ENCODE measurements around the gene NSD1.
"Not testable (repeated sequence)": the region's sequence is repeated elsewhere in the genome, so short reads cannot be mapped to it uniquely, and the experiment has no call there.

Gene NSD1

DNA sequence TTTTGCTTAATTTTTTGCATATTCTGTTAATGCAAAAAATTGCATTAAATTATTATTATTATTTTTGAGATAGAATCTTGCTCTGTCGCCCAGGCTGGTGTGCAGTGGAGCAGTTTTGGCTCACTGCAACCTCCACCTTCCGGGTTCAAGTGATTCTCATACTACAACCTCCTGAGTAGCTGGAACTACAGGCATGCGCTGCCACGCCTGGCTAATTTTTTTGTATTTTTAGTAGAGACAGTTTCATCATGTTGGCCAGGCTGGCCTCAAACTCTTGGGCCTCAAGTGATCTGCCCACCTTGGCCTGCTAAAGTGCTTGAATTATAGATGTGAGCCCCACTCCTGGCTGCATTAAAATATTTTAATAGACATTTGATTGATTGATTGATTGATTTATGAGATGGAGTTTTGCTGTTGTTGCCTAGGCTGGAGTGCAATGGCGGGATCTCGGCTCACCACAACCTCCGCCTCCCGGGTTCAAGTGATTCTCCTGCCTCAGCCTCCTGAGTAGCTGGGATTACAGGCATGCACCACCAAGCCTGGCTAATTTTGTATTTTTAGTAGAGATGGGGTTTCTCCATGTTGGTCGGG, 44.4 kb downstream of the NSD1 start:
- DNase-seq = not testable (repeated sequence)

DNA sequence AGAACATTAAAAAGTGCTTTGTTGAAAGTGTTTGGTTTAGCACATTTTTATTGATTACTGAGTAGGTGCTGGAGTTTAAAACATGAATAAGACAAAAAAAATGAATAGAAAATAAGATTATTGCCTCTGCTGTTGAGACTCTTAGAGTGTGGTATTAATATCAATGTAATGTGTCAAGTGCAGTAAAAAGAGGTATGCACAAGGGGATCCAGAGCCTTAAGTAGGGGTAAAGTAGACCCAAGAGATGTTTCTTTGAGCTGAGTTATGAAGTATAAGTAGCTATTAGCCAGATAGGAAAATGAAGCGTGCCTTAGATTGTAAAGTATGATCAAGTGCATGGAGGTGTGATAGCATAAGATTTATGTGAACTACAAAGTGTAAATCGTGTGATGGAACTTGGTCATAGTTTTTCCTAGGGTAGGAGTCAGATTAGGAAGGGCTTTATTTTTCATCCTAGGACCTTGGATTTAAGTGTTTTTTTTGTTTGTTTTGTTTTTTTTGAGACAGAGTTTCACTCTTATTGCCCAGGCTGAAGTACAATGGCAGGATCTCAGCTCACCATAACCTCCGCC, 45.2 kb downstream of the NSD1 start:
- DNase-seq = no peak

DNA sequence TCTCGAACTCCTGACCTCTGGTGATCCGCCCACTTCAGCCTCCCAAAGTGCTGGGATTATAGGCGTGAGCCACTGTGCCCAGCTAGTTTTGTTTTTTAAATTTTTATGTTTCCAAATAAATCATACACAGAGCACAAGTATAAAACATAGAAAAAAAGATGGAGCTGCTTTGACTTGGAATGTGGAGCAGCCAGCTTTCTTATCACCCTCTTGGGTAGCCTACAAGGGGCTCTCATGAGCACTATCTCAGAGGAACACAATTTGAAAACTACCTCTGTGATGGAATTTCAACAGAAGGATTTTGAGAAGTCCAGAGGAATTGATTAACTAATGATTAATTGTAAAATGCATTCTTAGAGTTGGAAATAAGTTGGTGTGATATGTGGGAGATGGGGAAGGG, 45.9 kb downstream of the NSD1 start:
- no peak for DNase-seq

DNA sequence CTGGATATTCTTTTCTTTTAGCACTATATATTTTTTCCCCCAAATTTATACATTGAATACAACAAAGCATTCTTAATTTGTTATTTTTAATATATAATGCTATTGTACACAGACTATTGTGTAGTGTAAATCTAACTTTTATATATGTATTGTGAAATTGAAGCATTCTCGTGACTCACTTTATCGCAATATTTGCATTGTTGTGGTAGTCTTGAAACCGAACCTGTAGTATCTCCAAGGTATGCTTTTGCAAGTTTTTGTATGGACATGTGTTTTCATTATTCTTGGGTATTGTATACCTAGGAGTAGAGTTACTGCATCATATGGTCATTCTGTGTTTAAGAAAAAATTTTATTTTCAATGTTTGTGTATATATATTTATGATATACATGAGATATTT, 49.6 kb downstream of the NSD1 start:
- DNase-seq = no peak

DNA sequence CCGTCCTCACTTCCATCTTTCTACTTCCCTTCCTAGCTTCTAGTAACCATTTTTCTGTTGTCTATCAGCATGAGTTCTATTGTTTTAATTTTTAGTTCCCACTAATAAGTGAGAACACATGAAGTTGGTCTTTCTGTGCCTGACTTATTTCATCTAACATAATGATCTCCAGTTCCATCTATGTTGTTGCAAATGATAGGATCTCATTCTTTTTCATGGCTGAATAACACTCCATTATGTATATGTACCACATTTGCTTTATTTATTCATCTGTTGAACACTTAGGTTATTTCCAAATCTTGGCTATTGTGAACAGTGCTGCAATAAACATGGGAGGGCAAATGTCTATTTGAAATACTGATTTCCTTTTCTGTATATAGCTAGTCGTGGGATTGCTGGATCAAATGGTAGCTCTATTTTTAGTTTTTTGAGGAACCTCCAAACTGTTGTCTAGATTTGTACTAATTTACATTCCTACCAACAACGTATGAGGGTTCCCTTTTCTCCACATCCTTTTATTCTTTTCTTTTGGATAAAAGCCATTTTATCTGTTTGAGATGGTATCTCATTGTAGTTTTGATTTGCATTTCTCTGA, 50.3 kb downstream of the NSD1 start:
- no peak for DNase-seq

DNA sequence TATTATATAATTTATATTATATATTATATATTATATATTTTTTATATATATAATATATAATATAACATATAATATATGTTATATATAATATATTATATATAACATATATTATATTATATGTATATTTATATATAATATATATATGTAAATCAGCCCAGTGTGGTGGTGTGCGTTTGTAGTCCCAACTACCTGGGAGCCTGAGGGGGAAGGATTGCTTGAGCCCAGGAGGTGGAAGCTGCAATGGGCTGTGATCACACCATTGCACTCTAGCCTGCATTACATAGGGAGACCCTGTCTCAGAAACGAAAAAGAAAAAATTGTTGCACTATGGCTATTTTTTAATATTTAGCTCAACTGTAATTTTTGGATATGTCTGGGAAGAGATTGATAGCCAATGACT, 52.4 kb downstream of the NSD1 start:
- DNase-seq = no peak

DNA sequence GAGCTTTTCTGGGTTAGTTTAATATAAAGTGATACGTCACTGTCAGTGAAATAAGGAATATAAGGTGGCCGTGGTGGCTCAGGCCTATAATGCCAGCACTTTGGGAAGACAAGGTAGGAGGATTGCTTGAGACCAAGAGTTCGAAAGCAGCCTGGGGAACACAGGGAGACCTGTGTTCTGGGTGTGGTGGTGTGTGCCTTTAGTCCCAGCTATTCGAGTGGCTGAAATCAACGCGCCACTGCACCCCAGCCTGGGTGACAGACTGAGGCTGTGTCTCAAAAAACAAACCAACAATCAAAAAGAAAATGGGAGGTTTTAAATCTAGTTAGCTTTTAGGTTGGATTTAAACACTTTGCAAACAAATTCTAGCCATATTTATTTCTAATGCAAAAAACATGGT, 53.1 kb downstream of the NSD1 start:
- DNase-seq = no peak

DNA sequence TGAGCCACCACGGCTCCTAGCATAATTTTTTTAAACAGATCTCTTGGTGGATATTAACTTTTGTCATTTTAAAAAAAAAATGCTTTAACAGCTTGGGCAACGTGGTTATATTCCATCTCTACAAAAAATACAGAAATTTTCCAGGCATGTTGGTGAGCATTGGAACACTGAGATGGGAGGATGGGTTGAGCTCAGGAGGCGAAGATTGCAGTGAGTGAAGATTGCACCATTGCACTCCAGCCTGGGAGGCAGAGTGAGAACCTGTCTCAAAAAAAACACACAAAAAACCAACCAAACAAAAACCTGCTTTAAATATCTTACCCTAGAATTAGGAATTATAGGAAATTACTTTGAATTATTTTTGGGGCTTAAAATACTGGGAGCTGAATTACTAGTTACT, 55.2 kb downstream of the NSD1 start:
- DNase-seq = no peak

DNA sequence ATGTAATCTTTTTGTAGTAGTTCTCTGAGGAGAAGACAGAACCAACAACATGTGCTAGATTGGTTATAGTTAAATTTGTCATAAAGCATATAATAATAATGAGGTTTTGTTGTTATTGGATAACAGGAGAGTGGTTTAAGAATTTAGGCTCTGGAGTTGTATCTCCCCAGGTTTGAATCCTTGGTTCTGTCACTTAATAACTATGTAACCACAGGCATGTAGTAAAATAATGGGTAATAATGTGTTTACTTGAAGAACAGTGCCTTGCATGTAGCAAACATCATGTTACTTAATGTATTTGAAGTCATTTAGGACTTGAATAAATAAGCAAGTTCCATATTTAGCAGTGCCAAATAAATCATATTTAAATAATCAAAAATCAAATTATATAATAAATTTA, 55.8 kb downstream of the NSD1 start:
- no peak for DNase-seq

DNA sequence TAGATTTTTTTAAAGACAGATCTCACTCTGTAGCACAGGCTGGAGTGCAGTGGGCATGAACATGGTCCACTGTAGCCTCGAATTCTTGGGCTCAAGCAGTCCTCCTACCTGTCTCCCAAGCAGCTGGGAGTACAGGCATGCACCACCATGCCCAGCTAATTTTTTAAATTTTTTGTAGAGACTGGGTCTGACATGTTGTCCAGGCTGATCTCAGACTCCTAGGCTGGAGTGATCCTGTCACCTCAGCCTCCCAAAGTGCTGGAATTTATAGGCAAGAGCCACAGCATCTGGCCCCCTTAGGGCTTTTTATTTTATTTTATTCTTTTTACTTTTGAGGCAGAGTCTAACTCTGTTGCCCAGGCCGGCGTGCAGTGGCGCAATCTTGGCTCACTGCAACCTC, 56.4 kb downstream of the NSD1 start:
- DNase-seq = no peak

DNA sequence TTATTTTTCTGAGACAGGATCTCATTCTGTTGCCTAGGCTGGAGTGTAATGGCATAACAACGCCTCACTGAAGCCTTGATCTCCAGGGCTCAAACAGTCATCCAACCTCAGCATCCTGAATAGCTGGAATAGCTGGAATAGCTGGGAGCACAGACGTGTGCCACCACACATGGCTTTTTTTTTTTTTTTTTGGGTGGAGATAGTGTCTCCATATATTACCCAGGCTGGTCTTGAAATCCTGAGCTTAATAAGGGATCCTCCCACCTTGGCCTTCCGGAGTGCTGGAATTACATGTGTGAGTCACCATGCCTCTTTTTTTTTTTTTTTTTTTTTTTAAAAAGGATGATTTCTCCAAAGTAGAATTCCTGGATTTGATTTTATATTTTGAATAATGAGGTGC, 60.7 kb downstream of the NSD1 start:
- DNase-seq = no peak

DNA sequence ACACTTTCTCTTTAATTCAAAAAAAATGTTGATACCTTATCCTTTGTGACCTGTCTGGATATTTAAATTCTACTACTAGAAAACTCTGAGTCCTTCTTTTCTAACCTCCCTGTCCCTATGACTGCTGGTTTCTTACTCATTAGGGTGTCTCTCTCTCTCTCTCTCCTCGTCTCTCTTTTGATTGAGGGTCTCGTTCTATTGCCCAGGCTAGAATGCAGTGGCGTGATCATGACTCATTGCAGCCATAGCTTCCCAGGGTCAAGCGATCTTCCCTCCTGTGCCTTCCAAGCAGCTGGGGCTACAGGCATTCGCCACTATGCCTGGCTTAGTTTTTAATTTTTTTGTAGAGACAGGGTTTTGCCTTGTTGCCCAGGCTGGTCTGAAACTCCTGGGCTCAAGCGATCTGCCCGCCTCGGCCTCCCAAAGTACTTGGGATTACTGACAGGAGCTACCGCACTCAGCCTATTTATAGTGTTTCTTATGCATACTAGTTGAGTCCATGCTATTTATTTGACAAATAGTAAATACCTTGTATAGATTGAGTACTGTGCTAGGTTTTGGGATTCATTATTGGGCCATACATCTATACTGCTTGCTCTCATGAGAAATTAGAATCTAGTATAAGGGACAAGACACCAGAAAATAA, 61.9 kb downstream of the NSD1 start:
- no peak for DNase-seq

DNA sequence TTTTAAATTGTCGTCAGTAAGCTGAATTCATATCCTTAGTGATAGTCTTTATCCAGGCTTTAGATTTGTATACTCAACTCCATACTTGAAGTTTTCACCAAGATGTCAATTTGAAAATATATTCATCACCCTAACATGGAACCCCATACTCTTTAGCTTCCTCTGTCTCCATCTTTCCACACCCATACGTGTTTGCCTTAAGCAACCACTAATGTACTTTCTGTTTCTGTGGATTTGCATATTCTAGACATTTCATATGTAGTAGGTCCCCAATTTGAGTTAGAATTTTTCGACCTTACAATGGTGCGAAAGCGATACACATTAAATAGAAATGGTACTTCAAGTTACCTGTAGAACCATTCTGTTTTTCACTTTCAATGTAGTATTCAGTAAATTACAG, 65.2 kb downstream of the NSD1 start:
- no peak for DNase-seq

DNA sequence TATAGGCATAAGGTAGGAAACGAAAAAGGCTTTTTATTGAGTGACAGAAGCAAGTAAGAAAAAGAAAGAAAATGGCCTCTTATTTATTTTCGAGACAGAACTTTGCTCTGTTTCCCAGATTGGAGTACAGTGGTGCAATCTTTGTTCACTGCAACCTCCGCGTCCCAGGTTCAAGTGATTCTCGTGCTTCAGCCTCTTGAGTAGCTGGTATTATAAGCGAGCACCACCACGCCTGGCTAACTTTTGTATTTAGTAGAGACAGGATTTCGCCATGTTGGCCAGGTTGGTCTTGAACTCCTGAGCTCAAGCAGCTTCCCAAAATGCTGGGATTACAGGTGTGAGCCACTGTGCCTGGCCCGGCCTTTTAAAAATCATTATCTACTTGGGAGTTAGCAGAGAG, 70.7 kb downstream of the NSD1 start:
- no peak for DNase-seq

DNA sequence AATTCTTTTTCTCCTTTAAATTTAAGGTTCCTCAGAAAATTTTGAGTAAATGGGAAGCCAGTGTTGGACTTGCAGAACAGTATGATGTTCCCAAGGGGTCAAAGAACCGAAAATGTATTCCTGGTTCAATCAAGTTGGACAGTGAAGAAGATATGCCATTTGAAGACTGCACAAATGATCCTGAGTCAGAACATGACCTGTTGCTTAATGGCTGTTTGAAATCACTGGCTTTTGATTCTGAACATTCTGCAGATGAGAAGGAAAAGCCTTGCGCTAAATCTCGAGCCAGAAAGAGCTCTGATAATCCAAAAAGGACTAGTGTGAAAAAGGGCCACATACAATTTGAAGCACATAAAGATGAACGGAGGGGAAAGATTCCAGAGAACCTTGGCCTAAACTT, 76.0 kb downstream of the NSD1 start:
- DNase-seq = no peak

DNA sequence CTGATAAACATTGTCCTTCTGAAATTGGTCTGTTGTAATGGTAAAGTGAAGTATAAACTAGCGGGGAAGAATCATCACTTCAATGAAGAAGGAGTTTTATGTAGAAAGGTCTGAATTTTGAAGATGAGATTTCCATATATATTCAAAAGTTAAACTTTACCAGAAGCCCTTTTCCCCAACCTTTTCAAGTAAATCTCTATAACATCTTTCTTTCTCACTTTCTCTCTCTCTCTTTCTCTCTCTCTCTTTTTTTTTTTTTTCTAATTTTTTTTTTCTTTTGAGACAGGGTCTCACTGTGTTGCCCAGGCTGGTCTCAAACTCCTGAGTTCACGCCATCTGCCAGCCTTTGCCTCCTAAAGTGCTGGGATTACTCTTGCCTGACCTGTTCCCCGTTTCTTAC, 78.7 kb downstream of the NSD1 start:
- no peak for DNase-seq

DNA sequence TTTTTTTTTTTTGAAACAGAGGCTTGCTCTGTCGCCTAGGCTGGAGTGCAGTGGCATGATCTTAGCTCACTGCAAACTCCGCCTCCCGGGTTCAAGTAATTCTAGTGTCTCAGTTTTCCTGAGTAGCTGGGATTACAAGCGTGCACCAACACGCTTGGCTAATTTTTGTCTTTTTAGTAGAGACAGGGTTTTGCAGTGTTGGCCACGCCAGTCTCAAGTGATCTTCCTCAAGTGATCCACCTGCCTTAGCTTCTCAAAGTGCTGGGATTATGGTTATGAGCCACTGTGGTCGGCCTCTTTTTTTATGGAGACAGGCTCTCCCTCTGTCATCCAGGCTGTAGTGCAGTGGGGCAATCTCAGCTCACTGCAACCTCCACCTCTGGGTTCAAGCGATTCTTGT, 87.0 kb downstream of the NSD1 start:
- no peak for DNase-seq

DNA sequence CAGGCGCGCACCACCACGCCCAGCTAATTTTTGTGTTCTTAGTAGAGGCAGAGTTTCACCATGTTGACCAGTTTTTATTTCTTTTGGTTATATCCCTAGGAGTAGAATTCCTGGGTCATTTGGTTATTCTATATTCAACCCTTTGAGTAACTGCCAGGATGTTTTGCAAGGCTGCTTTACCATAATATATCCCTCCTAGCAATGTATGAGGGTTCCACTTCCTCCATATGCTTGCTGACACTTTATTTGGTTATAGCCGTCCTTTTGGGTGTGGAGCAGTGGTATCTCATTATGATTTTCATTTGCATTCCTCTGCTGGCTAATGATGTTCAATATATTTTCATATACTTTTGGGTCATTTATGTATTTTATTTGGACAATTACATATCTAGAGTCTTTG, 88.7 kb downstream of the NSD1 start:
- DNase-seq = no peak

DNA sequence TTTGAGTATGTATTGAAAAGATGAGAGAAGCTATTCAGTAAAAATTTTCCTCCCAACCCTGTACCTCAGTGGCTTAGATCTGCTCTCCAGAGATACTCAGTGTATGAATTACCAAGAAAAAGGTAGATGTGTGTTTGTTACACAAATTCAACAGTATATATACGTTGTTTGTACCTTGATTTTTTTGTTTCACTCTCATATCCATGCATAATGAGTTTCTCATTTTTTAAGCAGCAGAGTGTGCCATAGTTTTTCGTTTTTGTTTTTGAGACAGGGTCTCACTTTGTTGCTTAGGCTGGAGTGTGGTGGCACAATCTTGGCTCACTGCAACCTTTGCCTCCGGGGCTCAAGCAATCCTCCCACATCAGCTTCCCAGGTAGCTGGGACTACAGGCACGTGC, 92.2 kb downstream of the NSD1 start:
- DNase-seq = no peak

DNA sequence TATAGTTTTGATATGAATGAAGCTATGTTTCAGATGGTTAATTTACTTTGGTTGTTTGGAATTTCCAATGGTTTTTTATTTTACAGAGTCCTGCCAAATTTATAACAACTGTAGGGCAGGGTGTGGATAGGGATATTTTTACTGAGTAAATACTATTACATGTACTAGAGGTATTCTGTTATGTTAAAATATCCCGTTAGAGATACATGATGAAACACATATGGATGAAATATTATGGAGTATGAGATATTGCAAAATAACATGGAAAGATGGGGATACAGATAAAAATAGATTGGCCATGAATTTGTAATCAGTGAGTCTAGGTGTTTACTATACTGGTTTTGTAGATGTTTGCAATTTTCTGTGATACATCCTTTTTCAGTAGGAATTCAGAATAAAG, 93.3 kb downstream of the NSD1 start:
- no peak for DNase-seq

DNA sequence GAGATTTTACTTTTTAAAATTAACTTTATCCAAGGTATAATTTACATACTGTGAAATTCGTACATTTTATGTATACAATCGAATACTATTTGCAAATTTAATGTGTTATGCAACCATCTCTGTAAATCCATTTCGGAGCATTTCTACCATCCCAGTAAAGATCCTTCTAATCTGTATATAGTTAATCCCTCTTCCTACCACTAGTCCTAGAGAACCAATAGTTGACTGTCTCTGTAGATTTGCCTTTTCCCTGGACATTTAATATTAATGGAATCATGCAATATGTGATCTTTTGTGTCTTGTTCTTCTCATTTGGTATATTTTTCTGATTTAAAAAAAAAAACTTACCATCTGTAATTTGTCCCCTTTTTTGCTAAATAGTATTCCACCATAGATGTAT, 95.2 kb downstream of the NSD1 start:
- no peak for DNase-seq

DNA sequence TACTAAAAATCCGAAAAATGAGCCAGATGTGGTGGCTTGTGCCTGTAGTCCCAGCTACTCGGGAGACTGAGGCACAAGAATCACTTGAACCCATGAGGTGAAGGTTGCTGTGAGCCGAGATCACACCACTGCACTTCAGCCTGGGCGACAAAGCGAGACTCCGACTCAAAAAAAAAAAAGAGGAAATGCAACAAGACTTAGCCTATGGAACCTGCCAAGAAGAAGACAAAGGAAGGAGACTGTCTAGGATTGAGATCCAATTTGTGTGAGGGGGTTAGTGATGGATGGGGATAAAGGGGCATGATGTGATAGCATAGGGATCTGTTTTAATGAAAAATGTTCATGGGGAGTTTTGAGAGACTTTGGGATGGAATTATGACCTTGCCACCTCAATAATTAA, 97.1 kb downstream of the NSD1 start:
- no peak for DNase-seq

DNA sequence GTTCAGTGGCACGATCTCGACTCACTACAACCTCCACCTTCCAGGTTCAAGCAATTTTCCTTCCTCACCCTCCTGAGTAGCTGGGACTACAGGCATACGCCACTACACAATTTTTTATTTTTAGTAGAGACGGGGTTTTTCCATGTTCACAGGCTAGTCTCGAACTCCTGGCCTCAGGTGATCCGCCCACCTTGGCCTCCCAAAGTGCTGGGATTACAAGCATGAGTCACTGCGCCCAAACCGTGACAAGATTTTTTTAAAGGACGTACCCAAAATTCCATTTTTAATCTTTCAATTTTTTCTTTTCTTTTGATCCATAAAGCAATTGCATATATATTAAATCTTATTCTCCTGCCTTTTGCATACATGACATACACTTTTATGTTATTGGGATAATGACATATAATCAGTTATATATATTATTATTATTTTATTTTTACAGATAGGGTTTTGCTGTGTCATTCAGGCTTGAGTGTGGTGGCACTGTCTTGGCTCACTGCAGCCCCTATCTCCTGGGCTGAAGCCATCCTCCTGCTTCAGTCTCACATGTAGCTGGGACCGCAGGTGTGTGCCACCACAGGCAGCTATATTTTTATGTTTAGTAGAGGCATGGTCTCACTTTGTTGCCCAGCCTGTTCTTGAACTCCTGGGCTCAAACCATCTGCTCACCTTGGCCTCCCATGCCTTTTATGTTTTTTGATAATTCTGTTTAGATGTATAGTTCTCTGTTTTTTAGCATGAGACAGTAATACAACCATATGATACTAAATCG, 98.1 kb downstream of the NSD1 start:
- DNase-seq = no peak

DNA sequence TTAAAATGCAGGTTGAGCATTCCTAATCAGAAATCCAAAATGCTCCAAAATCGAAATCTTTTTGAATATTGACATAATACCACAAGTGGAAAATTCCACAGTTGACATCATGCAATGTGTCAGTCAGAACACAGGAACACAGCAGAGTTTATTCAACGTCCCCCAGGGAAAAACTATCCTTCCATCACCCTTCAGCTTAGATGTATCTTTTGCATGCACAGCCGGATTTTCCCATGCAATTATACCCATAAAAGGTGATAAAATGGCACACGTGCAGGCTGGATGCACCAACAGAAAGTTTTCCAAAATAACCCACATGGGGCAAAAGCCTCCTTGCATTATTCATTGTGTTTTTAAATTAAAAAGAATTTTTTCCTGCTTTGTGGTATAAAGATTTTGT, 98.8 kb downstream of the NSD1 start:
- DNase-seq = no peak

All from CD4-positive, alpha-beta T cell treated with Interleukin-10 for 1 hour (primary cell).